DMS114 treated with DMSO at 0.1 percent for 48 hours (cell line): Measurements from ENCODE around the gene SLC19A1.
"Not testable (repeated sequence)": the region's sequence is repeated elsewhere in the genome, so short reads cannot be mapped to it uniquely, and the experiment has no call there.

Experiments used
- DNase-seq: peaks from one replicate; lab custom pipeline; 2025; ENCODE audit not compliant: unreplicated experiment; lab: John Stamatoyannopoulos, UW

SLC19A1 gene

DNA sequence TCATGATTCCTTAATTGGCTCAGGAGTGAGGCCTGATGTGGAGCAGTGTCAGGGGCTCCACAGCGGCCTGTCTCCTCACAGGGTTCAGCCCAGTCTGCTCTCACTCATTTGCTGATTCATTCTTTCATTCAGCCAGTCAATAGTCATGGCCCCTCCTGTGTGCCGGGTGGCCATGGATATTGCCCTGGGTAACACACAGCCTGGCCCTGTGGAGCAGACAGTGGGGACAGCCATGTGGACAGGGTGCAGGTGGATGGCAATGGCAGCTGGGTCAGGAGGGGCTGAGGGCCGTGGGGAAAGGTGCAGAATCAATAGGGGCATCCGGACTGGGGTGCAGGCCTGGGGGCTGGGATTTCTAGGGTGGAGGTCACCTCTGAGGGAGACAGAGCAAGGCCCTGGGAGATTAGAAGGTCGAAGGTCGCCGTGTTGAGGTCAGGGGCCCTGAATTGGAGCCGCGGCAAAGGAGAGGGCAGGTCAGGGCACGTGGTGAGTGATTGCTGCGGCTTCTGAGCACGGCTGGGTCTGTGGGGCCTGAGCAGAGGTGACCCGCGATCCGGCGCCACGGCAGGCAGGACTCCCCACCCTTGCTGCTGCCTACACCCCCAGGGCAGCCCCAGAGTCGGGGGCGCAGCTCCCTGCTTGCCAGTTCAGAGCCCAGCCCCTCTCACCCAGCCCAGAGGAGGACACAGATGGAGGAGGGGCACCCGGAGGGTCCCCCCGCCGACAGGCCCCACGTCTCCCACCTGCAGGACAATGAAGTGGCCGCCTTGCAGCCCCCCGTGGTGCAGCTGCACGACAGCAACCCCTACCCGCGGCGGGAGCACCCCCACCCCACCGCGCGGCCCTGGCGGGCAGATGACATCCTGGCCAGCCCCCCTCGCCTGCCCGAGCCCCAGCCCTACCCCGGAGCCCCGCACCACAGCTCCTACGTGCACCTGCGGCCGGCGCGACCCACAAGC lies 33.4 kb downstream of the SLC19A1 start:
- no peak for DNase-seq

GRCh38 chr21:45507888-45508508 lies 34.2 kb downstream of the SLC19A1 start:
- DNase-seq = no peak

DNA sequence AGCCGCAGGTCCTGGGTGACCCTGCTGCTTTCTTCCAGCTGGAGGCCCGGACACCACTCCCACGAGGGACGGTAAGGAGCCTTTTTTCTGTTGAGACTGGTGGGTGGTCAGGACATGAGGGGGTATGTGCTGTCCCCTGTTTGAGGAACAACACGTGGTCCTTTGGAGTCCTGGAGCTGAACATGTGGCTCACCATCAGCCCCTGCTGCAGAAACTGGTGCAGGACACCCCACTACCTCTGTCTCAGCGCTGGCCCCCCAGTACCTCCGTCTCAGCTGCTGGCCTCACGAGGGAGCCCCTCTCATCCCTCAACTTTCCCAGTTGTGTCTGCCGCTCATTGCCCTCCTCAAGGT lies 34.7 kb downstream of the SLC19A1 start:
- no peak for DNase-seq

GRCh38 chr21:45506836-45507522 lies 35.3 kb downstream of the SLC19A1 start:
- no peak for DNase-seq

- DNase-seq = no peak
Measured at GRCh38 chr21:45506241-45506817, 35.9 kb downstream of the SLC19A1 start.

DNA sequence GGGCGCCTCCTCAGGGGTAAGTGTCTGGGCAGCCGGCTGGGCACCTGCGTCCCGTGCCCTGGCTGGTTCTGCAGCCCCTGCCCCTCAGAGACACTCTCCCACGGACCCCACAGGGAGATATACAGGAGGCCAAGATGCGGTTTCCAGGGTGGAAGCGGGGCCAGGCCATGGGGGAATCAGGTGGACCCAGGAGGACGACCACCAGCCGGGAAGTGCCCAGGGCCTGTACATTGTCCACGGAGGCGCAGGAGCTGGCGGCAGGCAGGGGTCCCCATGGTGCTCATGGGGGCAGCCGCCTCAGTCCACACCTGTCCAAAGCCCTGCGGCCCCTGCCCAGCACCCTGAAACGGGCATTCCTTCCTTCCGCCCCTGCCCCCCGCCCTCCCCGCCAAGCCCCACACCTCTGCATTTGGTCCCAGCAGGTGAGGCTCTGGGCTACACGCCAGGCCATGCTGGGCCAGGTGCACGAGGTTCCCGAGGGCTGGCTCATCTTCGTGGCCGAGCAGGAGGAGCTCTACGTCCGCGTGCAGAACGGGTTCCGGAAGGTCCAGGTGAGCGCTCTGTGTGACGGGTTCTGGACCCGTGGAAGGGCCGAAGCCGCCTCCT lies 36.7 kb downstream of the SLC19A1 start:
- no peak for DNase-seq

- DNase-seq = no peak
Measured at GRCh38 chr21:45504516-45505415, 37.5 kb downstream of the SLC19A1 start.

DNA sequence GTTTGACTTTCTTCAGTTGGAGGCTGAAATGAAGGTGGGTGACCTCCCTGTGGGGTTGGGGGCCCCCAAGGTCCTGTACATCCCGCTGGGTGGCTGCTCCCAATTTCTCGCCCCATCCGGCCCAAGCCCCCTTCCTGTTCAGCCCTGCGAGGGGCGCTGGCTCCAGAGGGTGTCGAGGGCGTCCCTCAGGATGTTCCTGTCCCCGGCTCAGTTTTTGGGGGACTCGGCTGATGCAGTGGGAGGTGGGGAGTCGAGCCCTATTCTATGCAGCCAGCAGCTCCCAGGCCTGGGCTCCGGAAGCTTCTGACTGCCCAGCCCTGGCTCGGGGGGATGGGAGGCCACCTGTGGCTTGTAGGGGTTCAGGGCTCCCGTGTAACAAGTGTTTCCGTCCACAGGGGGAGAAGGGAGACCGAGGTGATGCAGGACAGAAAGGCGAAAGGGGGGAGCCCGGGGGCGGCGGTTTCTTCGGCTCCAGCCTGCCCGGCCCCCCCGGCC lies 38.2 kb downstream of the SLC19A1 start:
- DNase-seq = no peak

DNA sequence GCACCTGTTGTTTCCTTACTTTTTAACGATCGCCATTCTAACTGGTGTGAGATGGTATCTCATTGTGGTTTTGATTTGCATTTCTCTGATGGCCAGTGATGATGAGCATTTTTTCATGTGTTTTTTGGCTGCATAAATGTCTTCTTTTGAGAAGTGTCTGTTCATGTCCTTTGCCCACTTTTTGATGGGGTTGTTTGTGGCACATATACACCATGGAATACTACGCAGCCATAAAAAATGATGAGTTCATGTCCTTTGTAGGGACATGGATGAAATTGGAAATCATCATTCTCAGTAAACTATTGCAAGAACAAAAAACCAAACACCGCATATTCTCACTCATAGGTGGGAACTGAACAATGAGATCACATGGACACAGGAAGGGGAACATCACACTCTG lies 39.0 kb downstream of the SLC19A1 start:
- DNase-seq = not testable (repeated sequence)

DNA sequence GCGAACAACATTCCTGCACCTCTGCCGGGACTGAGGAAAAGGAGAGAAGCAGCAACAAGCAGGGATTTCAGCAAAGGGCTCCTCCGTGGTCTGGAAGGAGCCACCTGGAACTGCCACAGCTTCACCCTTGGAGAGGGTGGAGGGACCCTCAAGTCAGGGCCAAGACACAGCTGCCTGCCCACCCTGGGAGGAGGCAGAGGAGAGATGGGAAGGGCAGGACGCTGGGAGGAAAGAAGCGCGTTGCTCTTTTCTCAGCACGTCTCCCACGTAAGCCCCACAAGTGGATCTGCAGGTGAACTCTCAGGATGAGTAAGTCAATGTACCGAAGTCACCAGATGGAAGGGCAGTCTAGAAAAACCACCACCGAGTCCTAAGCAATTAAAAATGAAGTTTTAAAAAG lies 39.6 kb downstream of the SLC19A1 start:
- DNase-seq = no peak

DNA sequence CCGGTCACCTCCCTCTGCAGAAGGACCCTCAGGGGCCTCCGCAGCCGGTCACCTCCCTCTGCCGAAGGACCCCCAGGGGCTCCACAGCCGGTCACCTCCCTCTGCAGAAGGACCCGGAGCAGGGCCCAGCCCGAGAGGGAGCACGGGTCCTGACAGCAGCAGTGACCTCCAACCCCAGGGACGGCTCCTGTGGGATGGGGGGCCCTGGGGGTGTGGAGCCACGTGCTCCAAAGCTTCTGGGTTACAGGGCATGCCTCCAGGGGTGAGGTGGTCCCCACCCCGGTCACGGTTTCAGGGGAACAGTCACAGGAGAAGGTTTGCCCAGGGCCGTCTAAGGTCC lies 40.3 kb downstream of the SLC19A1 start:
- no peak for DNase-seq

- not testable (repeated sequence) for DNase-seq
Measured at GRCh38 chr21:45501081-45502005, 40.9 kb downstream of the SLC19A1 start.

- DNase-seq = no peak
Measured at GRCh38 chr21:45499970-45500577, 42.2 kb downstream of the SLC19A1 start.

DNA sequence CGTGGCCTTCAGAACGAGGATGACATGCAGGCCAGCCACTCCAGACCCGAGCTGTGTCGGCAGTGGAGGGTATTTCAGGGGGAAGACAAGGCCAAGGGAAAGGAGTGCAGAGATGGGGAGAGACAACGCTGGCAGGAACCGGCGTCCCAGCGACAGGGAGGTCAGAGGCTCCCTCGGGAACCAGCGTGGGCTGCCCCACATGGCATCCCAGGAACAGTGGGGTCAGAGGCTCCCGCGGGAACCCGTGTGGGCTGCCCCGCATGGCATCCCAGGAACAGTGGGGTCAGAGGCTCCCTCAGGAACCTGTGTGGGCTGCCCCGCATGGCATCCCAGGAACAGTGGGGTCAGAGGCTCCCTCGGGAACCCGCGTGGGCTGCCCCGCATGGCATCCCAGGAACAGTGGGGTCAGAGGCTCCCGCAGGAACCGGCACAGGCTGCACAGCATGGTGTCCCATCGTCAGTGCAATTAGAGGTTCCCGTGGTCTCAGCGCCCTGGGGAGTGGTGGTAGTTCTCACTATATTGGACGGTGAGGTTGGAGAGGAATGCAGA lies 43.0 kb downstream of the SLC19A1 start:
- no peak for DNase-seq

DNA sequence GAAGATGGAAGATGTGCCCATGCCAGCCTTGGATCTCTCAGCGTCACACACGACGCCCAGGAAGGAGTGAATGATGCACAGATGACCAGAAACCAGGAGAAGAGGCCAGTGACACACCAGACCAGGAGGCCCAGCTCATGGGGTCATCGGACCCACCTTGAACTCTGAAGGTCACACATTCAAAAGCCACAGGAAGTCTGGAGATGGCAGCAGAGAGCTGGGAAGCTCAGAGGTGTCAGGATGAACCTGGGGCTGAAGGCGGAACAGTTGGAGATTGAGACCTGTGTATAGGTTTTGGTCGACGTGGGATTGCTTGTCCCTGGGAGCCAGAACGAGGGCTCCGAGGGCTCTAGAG lies 43.6 kb downstream of the SLC19A1 start:
- no peak for DNase-seq

DNA sequence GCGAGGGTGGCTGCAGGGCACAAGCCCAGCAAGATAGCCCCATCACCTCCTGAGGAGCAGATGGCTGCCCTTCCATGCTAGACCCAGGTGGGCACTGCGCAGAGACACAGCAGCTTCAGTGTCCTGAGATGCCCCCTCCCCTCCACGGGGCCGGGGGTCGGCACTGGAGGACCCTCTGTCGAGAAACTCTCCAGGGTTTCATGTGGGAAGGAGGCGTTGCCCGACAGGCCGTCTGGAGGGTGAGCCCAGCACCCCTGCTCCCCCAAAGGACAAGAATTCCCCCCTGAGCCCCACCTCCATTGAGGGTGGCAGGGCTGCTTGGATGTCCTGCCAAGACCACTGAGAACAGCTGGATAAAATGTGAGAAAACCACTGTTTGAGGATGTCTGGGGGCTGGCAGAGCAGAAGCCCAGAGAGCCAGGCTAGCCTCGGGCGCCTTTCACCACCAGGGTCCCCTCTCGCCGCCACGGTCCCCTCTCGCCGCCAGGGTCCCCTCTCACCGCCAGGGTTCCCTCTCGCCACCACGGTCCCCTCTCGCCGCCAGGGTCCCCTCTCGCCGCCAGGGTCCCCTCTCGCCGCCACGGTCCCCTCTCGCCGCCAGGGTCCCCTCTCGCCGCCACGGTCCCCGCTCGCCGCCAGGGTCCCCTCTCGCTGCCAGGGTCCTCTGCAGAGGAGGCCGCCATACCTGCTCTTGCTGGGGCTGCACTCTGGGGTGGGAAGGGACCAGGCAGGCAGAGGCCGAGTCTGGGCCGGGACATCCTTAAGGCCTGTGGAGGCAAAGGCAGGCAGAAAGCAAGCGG lies 44.2 kb downstream of the SLC19A1 start:
- DNase-seq = no peak
